HAP-1 (cell line): ENCODE results near the gene B3GALT6.

Experiments
- DNase-seq, 2 experiments: peaks; one replicate each; pipeline ENCODE4 v3.0.0-alpha.2; 2016 to 2020; ENCODE audit warnings: low spot score in 2 of 2
- H3K27me3 ChIP-seq: fragments of 250-450 bp; sonication (Bioruptor Pico); 2 replicates; pipeline ENCODE4 v1.5.1; 2020; ENCODE audit warnings: low read depth, mild to moderate bottlenecking, moderate library complexity
- H3K36me3 ChIP-seq: fragments of 250-450 bp; sonication (Bioruptor Pico); replicated peaks from 2 replicates; pipeline ENCODE4 v1.5.1; 2020; ENCODE audit warnings: mild to moderate bottlenecking
- H3K4me1 ChIP-seq: fragments of 250-450 bp; sonication (Bioruptor Pico); 2 replicates; pipeline ENCODE4 v1.5.1; 2020; ENCODE audit warnings: mild to moderate bottlenecking
- H3K4me3 ChIP-seq: fragments of 250-450 bp; sonication (Bioruptor Pico); 2 replicates; pipeline ENCODE4 v1.5.1; 2020; ENCODE audit warnings: mild to moderate bottlenecking, moderate library complexity
- H3K9me3 ChIP-seq: fragments of 250-450 bp; sonication (Bioruptor Pico); 2 replicates; pipeline ENCODE4 v1.5.1; 2020; ENCODE audit warnings: mild to moderate bottlenecking, moderate library complexity
- in situ Hi-C: fragments of 300-500 bp; cut with MboI; formaldehyde crosslinking; loops from 3 replicates; pipeline ENCODE4 v1.14.3; 2020; ENCODE audit warnings: low sequenced_read_pairs, inconsistent platforms, mixed read lengths

Gene B3GALT6

GRCh38 chr1:1272341-1273208, 40.5 kb downstream of the B3GALT6 start:
- in situ Hi-C loops, result no loop called here
- Histone ChIP-seq H3K9me3 (peaks cover 14% of the 10 kb centered on the region; the same call in 1 of the 2 replicates), H3K4me3 (peak overlapping the region; percentile 81), H3K36me3 (peaks cover 26% of the 10 kb centered on the region), H3K4me1 (peaks cover 17% of the 10 kb centered on the region), H3K27me3 (no peaks in the 10 kb centered on the region)
- DNase-seq, result no peak

- Histone ChIP-seq H3K4me1 (peaks cover 17% of the 10 kb centered on the region), H3K4me3 (peak overlapping the region; percentile 81), H3K36me3 (peaks cover 21% of the 10 kb centered on the region), H3K27me3 (no peaks in the 10 kb centered on the region), H3K9me3 (peaks cover 14% of the 10 kb centered on the region; the same call in 1 of the 2 replicates)
- in situ Hi-C loops, result no loop called here
- no peak for DNase-seq
Measured at GRCh38 chr1:1273209-1273511, 41.1 kb downstream of the B3GALT6 start.

- Histone ChIP-seq H3K4me3 (peak within 1 kb of the TSS; percentile 81), H3K36me3 (peaks cover 21% of the 10 kb centered on the region), H3K9me3 (peaks cover 14% of the 10 kb centered on the region; the same call in 1 of the 2 replicates), H3K4me1 (peaks cover 17% of the 10 kb centered on the region), H3K27me3 (no peaks in the 10 kb centered on the region)
- DNase-seq, result peak; percentile 78 to 97
- in situ Hi-C loops, result no loop called here
Measured at GRCh38 chr1:1273512-1274298, 41.7 kb downstream of the B3GALT6 start, which contains the start of gene UBE2J2. UBE2J2 (minus strand) TSS chr1:1273854; CDS start chr1:1267992, 5,862 bp downstream.

- no peaks in the 10 kb centered on the region for H3K27me3 ChIP-seq
- H3K36me3 ChIP-seq, result peaks cover 21% of the 10 kb centered on the region
- in situ Hi-C loops, result no loop called here
- peak overlapping the region; percentile 81 for H3K4me3 ChIP-seq
- H3K4me1 ChIP-seq, result peaks cover 17% of the 10 kb centered on the region
- H3K9me3 ChIP-seq, result peaks cover 14% of the 10 kb centered on the region; the same call in 1 of the 2 replicates
- DNase-seq, result no peak
Measured at GRCh38 chr1:1274299-1274930, 42.4 kb downstream of the B3GALT6 start.

- no peaks in the 10 kb centered on the region for H3K27me3 ChIP-seq
- H3K9me3 ChIP-seq, result peaks cover 14% of the 10 kb centered on the region; the same call in 1 of the 2 replicates
- peaks cover 16% of the 10 kb centered on the region for H3K36me3 ChIP-seq
- in situ Hi-C loops, result no loop called here
- H3K4me3 ChIP-seq, result no peak overlapping the region; the same call in 1 of the 2 replicates
- H3K4me1 ChIP-seq, result peaks cover 17% of the 10 kb centered on the region
- DNase-seq, result no peak
Measured at GRCh38 chr1:1274931-1275431, 42.9 kb downstream of the B3GALT6 start.

GRCh38 chr1:1275836-1276235, 43.8 kb downstream of the B3GALT6 start:
- Histone ChIP-seq H3K9me3 (peaks cover 14% of the 10 kb centered on the region; the same call in 1 of the 2 replicates), H3K4me1 (peaks cover 15% of the 10 kb centered on the region), H3K4me3 (no peak overlapping the region), H3K36me3 (peaks cover 8% of the 10 kb centered on the region), H3K27me3 (no peaks in the 10 kb centered on the region)
- DNase-seq, result no peak
- in situ Hi-C loops, result no loop called here

- no peaks in the 10 kb centered on the region for H3K36me3 ChIP-seq
- DNase-seq, result no peak
- peaks cover 14% of the 10 kb centered on the region; the same call in 1 of the 2 replicates for H3K9me3 ChIP-seq
- H3K4me3 ChIP-seq, result no peak overlapping the region
- H3K27me3 ChIP-seq, result no peaks in the 10 kb centered on the region
- in situ Hi-C loops, result no loop called here
- peaks cover 5% of the 10 kb centered on the region; the same call in 1 of the 2 replicates for H3K4me1 ChIP-seq
Measured at GRCh38 chr1:1278620-1279019, 46.6 kb downstream of the B3GALT6 start.

- Histone ChIP-seq H3K4me1 (peaks cover 5% of the 10 kb centered on the region; the same call in 1 of the 2 replicates), H3K36me3 (no peaks in the 10 kb centered on the region), H3K9me3 (peaks cover 14% of the 10 kb centered on the region; the same call in 1 of the 2 replicates), H3K4me3 (no peak overlapping the region), H3K27me3 (no peaks in the 10 kb centered on the region)
- in situ Hi-C loops, result no loop called here
- DNase-seq, result no peak
Measured at GRCh38 chr1:1279028-1279427, 47.0 kb downstream of the B3GALT6 start.

GRCh38 chr1:1280782-1281481, 48.9 kb downstream of the B3GALT6 start:
- Histone ChIP-seq H3K4me3 (no peak overlapping the region), H3K4me1 (no peaks in the 10 kb centered on the region), H3K27me3 (no peaks in the 10 kb centered on the region), H3K36me3 (no peaks in the 10 kb centered on the region), H3K9me3 (peaks cover 9% of the 10 kb centered on the region; the same call in 1 of the 2 replicates)
- no peak for DNase-seq
- in situ Hi-C loops, result no loop called here

GRCh38 chr1:1281533-1282321, 49.7 kb downstream of the B3GALT6 start:
- in situ Hi-C loops, result no loop called here
- Histone ChIP-seq H3K9me3 (peaks cover under 1% of the 10 kb centered on the region; the same call in 1 of the 2 replicates), H3K36me3 (no peaks in the 10 kb centered on the region), H3K4me3 (no peak overlapping the region), H3K4me1 (no peaks in the 10 kb centered on the region), H3K27me3 (no peaks in the 10 kb centered on the region)
- DNase-seq, result no peak

GRCh38 chr1:1282998-1283397, 51.0 kb downstream of the B3GALT6 start:
- in situ Hi-C loops, result no loop called here

GRCh38 chr1:1283821-1284220, 51.8 kb downstream of the B3GALT6 start:
- Histone ChIP-seq H3K4me3 (no peak overlapping the region), H3K9me3 (no peaks in the 10 kb centered on the region), H3K27me3 (no peaks in the 10 kb centered on the region), H3K36me3 (no peaks in the 10 kb centered on the region), H3K4me1 (no peaks in the 10 kb centered on the region)
- DNase-seq, result no peak
- in situ Hi-C loops, result no loop called here

More at GRCh38 chr1:1282998-1283397, 51.0 kb downstream of the B3GALT6 start:
- DNase-seq, result no peak
- no peak overlapping the region for H3K4me3 ChIP-seq
- no peaks in the 10 kb centered on the region for H3K36me3 ChIP-seq
- H3K9me3 ChIP-seq, result no peaks in the 10 kb centered on the region
- no peaks in the 10 kb centered on the region for H3K4me1 ChIP-seq
- H3K27me3 ChIP-seq, result no peaks in the 10 kb centered on the region
